Ectodermal cell (in vitro differentiated cells): Measurements from ENCODE around the gene TENM3.

Experiments used
- H3K27ac ChIP-seq: 2 replicates; pipeline ENCODE4 v1.7.0; 2013; ENCODE audit warnings: mild to moderate bottlenecking, low read depth, low read length; ENCODE audit not compliant: insufficient read depth, poor library complexity, severe bottlenecking
- H3K27me3 ChIP-seq: 2 replicates; pipeline ENCODE4 v1.7.0; 2013; ENCODE audit warnings: mild to moderate bottlenecking, low read length; ENCODE audit not compliant: insufficient read depth, control insufficient read depth, poor library complexity, severe bottlenecking
- H3K36me3 ChIP-seq: one replicate; pipeline ENCODE4 v1.7.0; 2013; ENCODE audit warnings: low read length; ENCODE audit not compliant: control insufficient read depth, insufficient read depth
- H3K4me1 ChIP-seq: one replicate; pipeline ENCODE4 v1.7.0; 2013; ENCODE audit warnings: low read length; ENCODE audit not compliant: control insufficient read depth, insufficient read depth
- H3K4me3 ChIP-seq: 2 replicates; pipeline ENCODE4 v1.7.0; 2013; ENCODE audit warnings: low read depth, low read length, control low read depth; ENCODE audit not compliant: insufficient read depth
- H3K9me3 ChIP-seq: 2 replicates; pipeline ENCODE4 v1.7.0; 2013; ENCODE audit warnings: mild to moderate bottlenecking, low read length, moderate library complexity; ENCODE audit not compliant: control insufficient read depth
- WGBS, 2 experiments: methylation state at CpG; one replicate each; pipeline ENCODE4 v1.1.7; 2013; ENCODE audit warnings: missing lambda C conversion rate in 2 of 2; 5-methylcytosine and 5-hydroxymethylcytosine counted together

TENM3 gene

DNA sequence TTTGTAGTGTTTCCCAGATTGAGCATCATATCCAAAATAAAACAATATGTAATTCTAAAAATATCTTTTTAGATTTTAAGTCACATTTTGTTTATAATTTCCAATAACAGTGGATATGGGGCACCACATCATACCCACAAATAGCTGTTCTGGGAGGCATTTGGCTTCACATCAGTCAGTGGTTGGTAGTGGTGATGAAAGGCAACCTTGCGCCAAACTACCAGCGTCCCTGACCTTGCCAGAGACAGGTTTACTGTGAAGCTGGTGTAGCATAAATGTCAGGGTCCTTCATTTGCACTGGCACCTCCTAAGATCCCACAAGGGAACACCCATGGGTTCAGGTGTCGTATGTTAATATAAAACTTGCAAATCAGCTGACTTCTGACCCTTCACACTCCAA lies 451.8 kb downstream of the TENM3 start:
- WGBS, 2 experiments = 93 to 97% methylated on average over 3 of the region's 3 CpGs
- H3K27me3 ChIP-seq = no peaks in the 10 kb centered on the region
- no peaks in the 10 kb centered on the region for H3K9me3 ChIP-seq
- no peak overlapping the region for H3K4me3 ChIP-seq
- peaks cover 13% of the 10 kb centered on the region for H3K36me3 ChIP-seq
- H3K27ac ChIP-seq = no peak overlapping the region
- H3K4me1 ChIP-seq = no peaks in the 10 kb centered on the region

DNA sequence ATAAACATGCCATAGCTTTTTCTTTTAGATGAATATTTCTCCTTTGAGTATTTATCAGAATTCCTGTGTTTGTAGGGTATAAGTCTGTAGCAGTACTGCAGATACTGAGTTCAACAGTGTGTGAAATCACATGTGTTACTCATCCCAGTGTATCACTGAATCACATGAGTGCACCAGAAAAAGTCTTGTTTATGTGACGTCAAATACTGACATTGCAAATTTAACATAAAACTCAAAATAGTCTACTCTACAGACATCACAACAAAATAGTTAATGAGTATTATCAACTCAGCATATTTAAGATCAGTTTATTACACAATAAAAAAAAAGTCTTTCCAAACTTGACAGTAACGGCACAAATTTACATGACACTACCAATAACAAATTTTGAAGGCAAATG lies 452.6 kb downstream of the TENM3 start:
- Histone ChIP-seq H3K4me3 (no peak overlapping the region), H3K36me3 (peaks cover 13% of the 10 kb centered on the region), H3K27me3 (no peaks in the 10 kb centered on the region), H3K4me1 (no peaks in the 10 kb centered on the region), H3K27ac (no peak overlapping the region), H3K9me3 (no peaks in the 10 kb centered on the region)
- 94 to 96% methylated on average over 2 of the region's 2 CpGs for WGBS, 2 experiments

DNA sequence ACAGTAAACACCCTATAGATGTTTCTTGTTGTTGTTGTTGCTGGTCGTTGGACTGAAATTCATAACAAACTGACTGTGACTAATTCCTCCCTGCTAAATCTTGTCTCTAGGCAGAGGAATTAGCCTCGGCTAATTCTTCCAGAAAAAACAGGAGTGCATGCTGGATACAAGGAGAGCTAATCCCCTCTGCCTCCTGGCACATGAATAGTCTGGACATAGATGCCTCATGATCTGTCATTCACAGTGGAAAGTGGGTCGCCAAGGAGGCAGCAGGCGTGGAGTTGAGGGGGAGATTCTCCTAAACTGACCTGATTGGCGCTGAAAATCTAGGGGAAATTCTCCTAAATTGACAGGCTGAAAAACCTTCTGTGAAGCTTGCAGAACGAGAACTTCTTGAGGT lies 453.9 kb downstream of the TENM3 start:
- Histone ChIP-seq H3K27ac (no peak overlapping the region), H3K4me3 (no peak overlapping the region), H3K27me3 (no peaks in the 10 kb centered on the region), H3K9me3 (no peaks in the 10 kb centered on the region), H3K4me1 (no peaks in the 10 kb centered on the region), H3K36me3 (peaks cover 13% of the 10 kb centered on the region)
- WGBS, 2 experiments = 88% methylated on average over 6 of the region's 6 CpGs

- no peaks in the 10 kb centered on the region for H3K9me3 ChIP-seq
- H3K4me3 ChIP-seq = no peak overlapping the region
- peaks cover 13% of the 10 kb centered on the region for H3K36me3 ChIP-seq
- H3K4me1 ChIP-seq = no peaks in the 10 kb centered on the region
- H3K27ac ChIP-seq = no peak overlapping the region
- no peaks in the 10 kb centered on the region for H3K27me3 ChIP-seq
- WGBS, 2 experiments = 93 to 96% methylated on average over 6 of the region's 6 CpGs
Observed at GRCh38 chr4:182698212-182698611, 455.0 kb downstream of the TENM3 start.

GRCh38 chr4:182699201-182699600 lies 456.0 kb downstream of the TENM3 start:
- Histone ChIP-seq H3K9me3 (no peaks in the 10 kb centered on the region), H3K36me3 (peaks cover 12% of the 10 kb centered on the region)
- 78 to 82% methylated on average over 3 of the region's 3 CpGs for WGBS, 2 experiments

GRCh38 chr4:182699795-182700194 lies 456.6 kb downstream of the TENM3 start:
- Histone ChIP-seq H3K27me3 (no peaks in the 10 kb centered on the region), H3K4me3 (no peak overlapping the region), H3K36me3 (peaks cover 8% of the 10 kb centered on the region), H3K9me3 (no peaks in the 10 kb centered on the region), H3K27ac (no peak overlapping the region), H3K4me1 (no peaks in the 10 kb centered on the region)
- WGBS, 2 experiments = 93 to 94% methylated on average over 1 to 3 of the region's 3 CpGs

More at GRCh38 chr4:182699201-182699600, 456.0 kb downstream of the TENM3 start:
- H3K4me1 ChIP-seq = no peaks in the 10 kb centered on the region
- H3K27me3 ChIP-seq = no peaks in the 10 kb centered on the region
- H3K4me3 ChIP-seq = no peak overlapping the region
- H3K27ac ChIP-seq = no peak overlapping the region

GRCh38 chr4:182700362-182701160 lies 457.4 kb downstream of the TENM3 start:
- Histone ChIP-seq H3K27me3 (no peaks in the 10 kb centered on the region), H3K4me1 (no peaks in the 10 kb centered on the region), H3K9me3 (no peaks in the 10 kb centered on the region), H3K4me3 (no peak overlapping the region), H3K36me3 (peaks cover under 1% of the 10 kb centered on the region), H3K27ac (no peak overlapping the region)
- 90 to 95% methylated on average over 4 of the region's 5 CpGs for WGBS, 2 experiments

DNA sequence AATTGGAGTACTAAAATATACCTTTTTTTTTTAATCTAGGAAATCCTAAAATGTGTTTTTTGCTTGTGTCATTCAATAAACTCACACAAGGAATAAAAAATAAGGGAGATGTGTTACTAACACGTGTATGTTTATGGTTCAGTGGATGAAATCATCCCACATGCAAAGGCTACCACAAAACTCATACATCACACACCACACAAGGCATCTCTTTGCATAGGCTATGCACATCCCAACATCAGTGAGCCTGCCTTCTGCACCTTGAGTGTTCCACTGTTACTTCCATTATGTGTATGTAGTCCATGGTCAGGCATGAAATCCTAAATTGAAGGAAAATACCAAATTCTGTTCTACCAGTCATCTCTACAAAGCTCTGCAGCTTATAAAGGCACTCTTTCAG lies 460.9 kb downstream of the TENM3 start:
- 100% methylated on average over 1 of the region's 1 CpG for WGBS, 2 experiments
- no peaks in the 10 kb centered on the region for H3K4me1 ChIP-seq
- no peaks in the 10 kb centered on the region for H3K27me3 ChIP-seq
- H3K36me3 ChIP-seq = no peaks in the 10 kb centered on the region
- H3K27ac ChIP-seq = no peak overlapping the region
- H3K9me3 ChIP-seq = no peaks in the 10 kb centered on the region
- H3K4me3 ChIP-seq = no peak overlapping the region

DNA sequence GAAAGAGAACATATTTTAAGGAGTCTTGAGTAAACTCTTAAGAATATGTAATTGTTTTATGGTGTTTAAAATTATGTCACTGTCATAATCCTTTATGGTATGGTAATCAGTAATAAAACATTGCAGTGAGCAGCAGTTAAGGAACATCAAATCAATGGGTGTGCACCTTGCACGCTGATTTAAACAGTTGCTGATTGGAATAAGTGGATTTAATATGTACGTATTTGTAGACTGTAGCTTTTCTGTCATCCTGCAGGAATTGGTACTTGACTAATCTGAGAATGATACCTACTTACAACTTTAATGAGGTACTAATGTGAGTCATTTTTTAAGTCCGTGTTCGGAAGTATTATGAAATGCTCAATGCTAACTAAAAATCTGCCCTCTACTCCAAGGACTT lies 461.7 kb downstream of the TENM3 start:
- WGBS, 2 experiments = 92 to 97% methylated on average over 2 to 3 of the region's 4 CpGs
- Histone ChIP-seq H3K4me3 (no peak overlapping the region), H3K4me1 (no peaks in the 10 kb centered on the region), H3K27ac (no peak overlapping the region), H3K27me3 (no peaks in the 10 kb centered on the region), H3K9me3 (no peaks in the 10 kb centered on the region), H3K36me3 (no peaks in the 10 kb centered on the region)

DNA sequence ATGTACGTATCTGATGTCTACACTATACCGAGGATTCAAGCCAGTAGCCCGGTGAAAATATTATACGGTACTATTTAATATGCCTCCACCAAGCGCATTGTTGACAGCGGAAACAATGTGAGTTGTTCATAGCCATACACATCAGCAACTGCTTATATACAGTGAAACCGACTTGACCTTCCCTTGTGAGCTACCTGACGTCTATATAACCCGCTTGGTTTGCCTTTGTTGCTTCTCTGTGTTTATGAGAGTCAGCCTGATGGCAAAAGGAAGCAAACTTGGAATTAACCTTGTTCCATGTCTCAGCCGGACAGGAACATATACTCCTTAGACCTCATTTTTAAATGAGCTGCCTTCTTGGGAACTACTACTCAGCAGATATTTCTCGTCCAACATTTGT lies 462.2 kb downstream of the TENM3 start:
- Histone ChIP-seq H3K36me3 (no peaks in the 10 kb centered on the region), H3K4me3 (no peak overlapping the region), H3K4me1 (no peaks in the 10 kb centered on the region), H3K27ac (no peak overlapping the region), H3K9me3 (no peaks in the 10 kb centered on the region), H3K27me3 (no peaks in the 10 kb centered on the region)
- WGBS, 2 experiments = 95 to 96% methylated on average over 11 of the region's 11 CpGs
